ENCODE data around the gene KIRREL2.
A peak's percentile ranks its signal among the peaks of the same experiment; 100 is the strongest.
"Not testable (repeated sequence)": the region's sequence is repeated elsewhere in the genome, so short reads cannot be mapped to it uniquely, and the experiment has no call there.

KIRREL2 gene

GRCh38 chr19:35870124-35870736 lies 13.5 kb downstream of the KIRREL2 start:
- DNase-seq = not testable (repeated sequence)

GRCh38 chr19:35870798-35871197 lies 14.1 kb downstream of the KIRREL2 start:
- no peak for DNase-seq

- no peak for DNase-seq
Observed at GRCh38 chr19:35871611-35872010, 14.9 kb downstream of the KIRREL2 start.

GRCh38 chr19:35872180-35872579 lies 15.5 kb downstream of the KIRREL2 start:
- no peak for DNase-seq

- DNase-seq = no peak
Observed at GRCh38 chr19:35874392-35874930, 17.8 kb downstream of the KIRREL2 start.

- DNase-seq = no peak
Observed at GRCh38 chr19:35879068-35879467, 22.4 kb downstream of the KIRREL2 start.

- peak; percentile 75 for DNase-seq
Observed at GRCh38 chr19:35879770-35880317, 23.1 kb downstream of the KIRREL2 start.

- DNase-seq = peak; percentile 84
Observed at GRCh38 chr19:35882114-35882832, 25.6 kb downstream of the KIRREL2 start.

GRCh38 chr19:35883882-35884281 lies 27.2 kb downstream of the KIRREL2 start:
- no peak for DNase-seq

- DNase-seq = no peak
Observed at GRCh38 chr19:35885225-35885738, 28.6 kb downstream of the KIRREL2 start.

- no peak for DNase-seq
Observed at GRCh38 chr19:35885904-35886303, 29.2 kb downstream of the KIRREL2 start.

GRCh38 chr19:35887197-35887596 lies 30.5 kb downstream of the KIRREL2 start:
- no peak for DNase-seq

GRCh38 chr19:35888398-35888797 lies 31.7 kb downstream of the KIRREL2 start:
- no peak for DNase-seq

- DNase-seq = no peak
Observed at GRCh38 chr19:35889370-35890112, 32.8 kb downstream of the KIRREL2 start.

- no peak for DNase-seq
Observed at GRCh38 chr19:35890113-35890650, 33.5 kb downstream of the KIRREL2 start.

GRCh38 chr19:35891819-35892218 lies 35.1 kb downstream of the KIRREL2 start:
- DNase-seq = not testable (repeated sequence)

GRCh38 chr19:35894342-35894741 lies 37.6 kb downstream of the KIRREL2 start:
- no peak for DNase-seq

GRCh38 chr19:35895911-35896642 lies 39.4 kb downstream of the KIRREL2 start:
- DNase-seq = no peak

GRCh38 chr19:35896643-35897040 lies 39.9 kb downstream of the KIRREL2 start:
- DNase-seq = no peak

GRCh38 chr19:35897706-35898451 lies 41.2 kb downstream of the KIRREL2 start:
- no peak for DNase-seq

- no peak for DNase-seq
Observed at GRCh38 chr19:35898499-35898809, 41.7 kb downstream of the KIRREL2 start.

Measured in CD4-positive, alpha-beta T cell treated with Interleukin-21 for 1 hour (primary cell).